Transverse colon (tissue), 3 donors: ENCODE data around the gene DAB2IP.

Source experiments
- POLR2A ChIP-seq: fragments of 450-650 bp; IDR thresholded peaks from one replicate; pipeline ENCODE4 v1.6.1; 2016; ENCODE audit warnings: antibody characterized with exemption, mild to moderate bottlenecking, moderate library complexity
- TF ChIP-seq, protein P1 (sequence below), 5 experiments: fragments of 200-600 bp in 3 of 5; fragments of 450-650 bp in 2 of 5; sonication (generic) in 3 of 5; IDR thresholded peaks; 1 replicate in 2 of 5; 2 replicates in 3 of 5; pipeline ENCODE4 v1.5.1; 2016 to 2017; ENCODE audit warnings: antibody characterized with exemption in 5 of 5, inconsistent platforms in 3 of 5, mild to moderate bottlenecking in 2 of 5, moderate library complexity in 1 of 5

- TF ChIP-seq, protein P1, sequence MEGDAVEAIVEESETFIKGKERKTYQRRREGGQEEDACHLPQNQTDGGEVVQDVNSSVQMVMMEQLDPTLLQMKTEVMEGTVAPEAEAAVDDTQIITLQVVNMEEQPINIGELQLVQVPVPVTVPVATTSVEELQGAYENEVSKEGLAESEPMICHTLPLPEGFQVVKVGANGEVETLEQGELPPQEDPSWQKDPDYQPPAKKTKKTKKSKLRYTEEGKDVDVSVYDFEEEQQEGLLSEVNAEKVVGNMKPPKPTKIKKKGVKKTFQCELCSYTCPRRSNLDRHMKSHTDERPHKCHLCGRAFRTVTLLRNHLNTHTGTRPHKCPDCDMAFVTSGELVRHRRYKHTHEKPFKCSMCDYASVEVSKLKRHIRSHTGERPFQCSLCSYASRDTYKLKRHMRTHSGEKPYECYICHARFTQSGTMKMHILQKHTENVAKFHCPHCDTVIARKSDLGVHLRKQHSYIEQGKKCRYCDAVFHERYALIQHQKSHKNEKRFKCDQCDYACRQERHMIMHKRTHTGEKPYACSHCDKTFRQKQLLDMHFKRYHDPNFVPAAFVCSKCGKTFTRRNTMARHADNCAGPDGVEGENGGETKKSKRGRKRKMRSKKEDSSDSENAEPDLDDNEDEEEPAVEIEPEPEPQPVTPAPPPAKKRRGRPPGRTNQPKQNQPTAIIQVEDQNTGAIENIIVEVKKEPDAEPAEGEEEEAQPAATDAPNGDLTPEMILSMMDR (IDR thresholded peaks at IDR 0.05): no peak
- TF ChIP-seq POLR2A: no peak
Measured at GRCh38 chr9:121640491-121641223, 10.8 kb upstream of the DAB2IP start.
